ENCODE data around the gene IL12A. TPM values are rescaled to one million over a fixed set of nuclear protein-coding genes. Genes with fewer than 3 reads are reported as not detected.

Gene IL12A
- polyA plus RNA-seq, 2 donors: 4.4 to 7.5 TPM

DNA sequence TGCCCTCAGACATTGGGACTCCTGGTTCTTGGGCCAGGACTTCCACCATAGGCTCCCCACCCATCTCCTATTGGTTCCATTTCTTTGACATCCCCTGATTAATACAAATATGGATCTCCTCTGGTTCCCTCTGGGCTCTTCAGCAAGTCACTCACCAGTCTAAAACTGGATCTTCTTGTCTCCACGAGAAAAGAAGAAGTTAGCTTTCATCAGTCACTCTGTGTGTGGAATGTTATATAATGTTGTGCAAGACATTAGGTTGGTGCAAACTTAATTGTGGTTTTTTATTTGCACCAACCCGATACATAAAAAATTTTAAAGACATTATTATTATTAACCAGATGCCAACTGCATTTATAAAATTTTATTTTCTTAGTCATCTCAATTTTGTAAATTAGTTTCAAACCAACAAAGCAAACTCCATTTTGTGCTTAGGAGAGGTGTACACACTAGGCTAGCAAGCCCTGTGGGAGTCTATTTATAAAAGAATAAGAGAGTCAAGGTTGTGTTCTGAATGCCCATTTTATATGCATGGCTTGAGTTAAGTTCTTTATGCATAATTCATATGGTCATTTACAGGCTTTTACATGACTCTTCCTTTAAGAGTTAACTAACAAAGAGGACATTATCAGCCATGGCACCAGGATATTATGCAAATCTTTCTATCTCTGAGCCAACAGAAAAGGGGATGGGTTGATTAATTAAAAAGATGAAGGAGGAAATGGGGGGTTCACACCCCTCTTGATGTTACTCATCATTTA, 35.1 kb upstream of the IL12A start:
- Histone ChIP-seq H3K4me3 (ENCODE audit: low read depth in 1 of 2, low read length in 2 of 2) (no peak overlapping the region), H3K4me1 (ENCODE audit: control insufficient read depth in 2 of 2, insufficient read depth in 2 of 2, low read length in 1 of 2) (no peaks in the 10 kb centered on the region), H3K27ac (ENCODE audit: low read depth in 2 of 2, low read length in 1 of 2) (no peak overlapping the region), H3K9me3 (ENCODE audit: control insufficient read depth in 2 of 2, insufficient read depth in 1 of 2, low read depth in 1 of 2, low read length in 1 of 2) (no peaks in the 10 kb centered on the region), H3K27me3 (ENCODE audit: control insufficient read depth in 1 of 2, insufficient read depth in 2 of 2, low read length in 2 of 2) (peaks cover 0 to 11% of the 10 kb centered on the region in 2 donors), H3K36me3 (ENCODE audit: control insufficient read depth in 2 of 2, insufficient read depth in 2 of 2, low read length in 1 of 2) (no peaks in the 10 kb centered on the region)
- 72 to 83% methylated on average over 2 of the region's 2 CpGs for WGBS, 2 donors

DNA sequence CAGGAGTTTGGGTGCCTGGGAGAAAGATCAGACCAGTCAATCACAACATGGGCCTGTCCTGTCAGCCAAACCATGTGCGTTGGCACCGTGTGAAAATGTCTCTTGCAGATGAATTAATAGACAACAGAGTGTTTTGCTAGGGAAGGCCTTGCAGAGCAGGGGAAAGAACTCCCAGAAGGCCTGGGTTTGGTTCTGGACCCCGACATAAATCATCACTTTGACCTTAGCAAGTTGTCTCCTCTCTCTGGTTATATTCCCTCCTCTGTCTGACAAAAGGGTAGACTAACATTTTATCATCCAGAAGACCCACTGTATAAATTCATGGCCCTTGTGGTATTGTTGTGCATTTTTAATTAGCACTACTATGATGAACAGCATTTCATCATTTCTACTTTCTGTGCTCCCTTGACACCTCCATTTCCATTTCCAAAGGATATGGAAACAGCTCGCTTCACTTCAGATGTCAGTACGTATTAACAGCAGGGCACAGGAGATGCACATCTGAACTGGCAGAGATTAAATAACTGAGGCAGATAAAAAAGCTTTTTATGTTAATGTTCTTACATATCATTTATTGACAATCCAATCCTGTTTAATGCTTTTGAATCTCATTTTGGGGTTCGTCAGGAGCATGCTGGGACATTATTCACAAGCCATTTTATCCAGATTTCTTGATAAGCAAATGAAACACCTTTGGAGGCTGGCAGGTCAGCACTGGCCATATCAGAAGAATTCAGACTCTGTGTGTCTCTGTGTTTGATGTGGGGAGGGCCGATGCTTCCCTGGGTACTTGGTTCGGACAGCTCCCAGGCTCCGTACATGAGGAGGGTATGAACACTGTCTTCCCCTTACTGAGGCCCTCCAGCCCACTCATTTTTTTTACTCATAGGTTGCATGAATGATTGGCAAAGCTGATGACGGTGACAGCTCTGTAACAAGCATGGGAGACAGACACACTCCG, 28.2 kb upstream of the IL12A start:
- Histone ChIP-seq H3K4me3 (ENCODE audit: low read depth in 1 of 2, low read length in 2 of 2) (no peak overlapping the region), H3K27ac (ENCODE audit: low read depth in 2 of 2, low read length in 1 of 2) (no peak overlapping the region), H3K9me3 (ENCODE audit: control insufficient read depth in 2 of 2, insufficient read depth in 1 of 2, low read depth in 1 of 2, low read length in 1 of 2) (no peaks in the 10 kb centered on the region), H3K36me3 (ENCODE audit: control insufficient read depth in 2 of 2, insufficient read depth in 2 of 2, low read length in 1 of 2) (no peaks in the 10 kb centered on the region), H3K27me3 (ENCODE audit: control insufficient read depth in 1 of 2, insufficient read depth in 2 of 2, low read length in 2 of 2) (no peaks in the 10 kb centered on the region), H3K4me1 (ENCODE audit: control insufficient read depth in 2 of 2, insufficient read depth in 2 of 2, low read length in 1 of 2) (no peaks in the 10 kb centered on the region)
- WGBS, 2 donors: 85 to 88% methylated on average over 11 of the region's 11 CpGs

DNA sequence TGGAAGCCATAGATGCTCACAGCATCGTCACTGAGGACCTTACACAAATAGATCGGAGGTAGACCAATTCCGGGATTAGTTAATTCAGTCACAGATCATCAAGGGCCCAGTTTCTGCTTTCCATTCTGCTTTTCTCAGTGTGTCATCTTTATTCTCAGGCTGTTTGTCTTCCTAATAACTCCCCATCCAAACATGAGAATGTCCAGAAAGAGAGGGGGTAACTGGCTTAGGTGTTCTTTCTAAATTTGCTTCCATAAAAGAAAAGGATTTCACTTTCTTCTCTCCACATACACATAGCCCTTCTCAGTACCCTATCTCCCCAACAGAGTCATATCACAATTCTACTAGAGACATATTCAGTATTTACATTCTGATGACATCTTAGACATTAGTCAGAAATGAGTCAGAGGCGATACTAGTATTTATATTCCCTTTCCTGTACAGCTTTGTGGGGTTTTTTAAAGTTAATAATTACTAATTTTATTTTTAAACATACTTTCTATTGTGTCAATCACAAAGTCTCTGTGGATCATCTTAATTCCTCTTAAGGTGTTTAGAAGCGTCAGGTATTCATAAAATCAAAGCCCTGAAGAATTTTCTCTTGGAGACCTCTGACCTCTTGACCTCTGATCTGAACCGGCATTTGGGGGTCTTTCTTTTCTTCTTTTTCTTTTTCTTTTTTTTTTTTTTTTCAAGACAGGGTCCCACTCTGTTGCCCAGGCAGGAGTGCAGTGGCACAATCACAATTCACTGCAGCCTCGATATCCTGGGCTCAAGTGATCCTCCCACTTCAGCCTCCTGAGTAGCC, 24.3 kb upstream of the IL12A start:
- Histone ChIP-seq H3K9me3 (ENCODE audit: control insufficient read depth in 2 of 2, insufficient read depth in 1 of 2, low read depth in 1 of 2, low read length in 1 of 2) (no peaks in the 10 kb centered on the region), H3K27ac (ENCODE audit: low read depth in 2 of 2, low read length in 1 of 2) (no peak overlapping the region), H3K4me3 (ENCODE audit: low read depth in 1 of 2, low read length in 2 of 2) (no peak overlapping the region), H3K4me1 (ENCODE audit: control insufficient read depth in 2 of 2, insufficient read depth in 2 of 2, low read length in 1 of 2) (no peaks in the 10 kb centered on the region), H3K27me3 (ENCODE audit: control insufficient read depth in 1 of 2, insufficient read depth in 2 of 2, low read length in 2 of 2) (no peaks in the 10 kb centered on the region), H3K36me3 (ENCODE audit: control insufficient read depth in 2 of 2, insufficient read depth in 2 of 2, low read length in 1 of 2) (no peaks in the 10 kb centered on the region)
- WGBS, 2 donors: 72 to 75% methylated on average over 7 of the region's 7 CpGs

DNA sequence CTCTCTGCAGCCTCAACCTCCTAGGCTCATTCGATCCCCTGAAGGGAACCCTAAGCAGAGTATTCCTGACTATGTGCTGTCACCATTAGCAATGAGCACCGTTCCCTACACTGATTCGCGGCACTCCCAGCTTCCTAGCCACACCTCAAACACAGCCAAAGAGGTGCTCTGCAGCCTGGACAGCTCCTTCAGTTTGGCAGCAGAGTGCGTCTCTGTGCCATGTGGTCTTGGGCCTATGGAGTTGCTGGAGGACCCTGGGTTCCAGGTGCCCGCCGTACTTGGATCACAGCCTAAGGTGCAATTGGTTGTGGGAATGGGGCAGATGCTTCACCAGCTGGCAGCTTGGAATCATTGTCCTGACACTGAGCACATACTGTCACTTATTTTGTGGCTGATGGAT, 17.3 kb upstream of the IL12A start:
- H3K9me3 ChIP-seq (ENCODE audit: control insufficient read depth in 2 of 2, insufficient read depth in 1 of 2, low read depth in 1 of 2, low read length in 1 of 2): no peaks in the 10 kb centered on the region
- no peaks in the 10 kb centered on the region for H3K4me1 ChIP-seq (ENCODE audit: control insufficient read depth in 2 of 2, insufficient read depth in 2 of 2, low read length in 1 of 2)
- H3K27ac ChIP-seq (ENCODE audit: low read depth in 2 of 2, low read length in 1 of 2): no peak overlapping the region
- H3K27me3 ChIP-seq (ENCODE audit: control insufficient read depth in 1 of 2, insufficient read depth in 2 of 2, low read length in 2 of 2): no peaks in the 10 kb centered on the region
- no peaks in the 10 kb centered on the region for H3K36me3 ChIP-seq (ENCODE audit: control insufficient read depth in 2 of 2, insufficient read depth in 2 of 2, low read length in 1 of 2)
- H3K4me3 ChIP-seq (ENCODE audit: low read depth in 1 of 2, low read length in 2 of 2): no peak overlapping the region
- WGBS, 2 donors: 81 to 86% methylated on average over 7 of the region's 7 CpGs

DNA sequence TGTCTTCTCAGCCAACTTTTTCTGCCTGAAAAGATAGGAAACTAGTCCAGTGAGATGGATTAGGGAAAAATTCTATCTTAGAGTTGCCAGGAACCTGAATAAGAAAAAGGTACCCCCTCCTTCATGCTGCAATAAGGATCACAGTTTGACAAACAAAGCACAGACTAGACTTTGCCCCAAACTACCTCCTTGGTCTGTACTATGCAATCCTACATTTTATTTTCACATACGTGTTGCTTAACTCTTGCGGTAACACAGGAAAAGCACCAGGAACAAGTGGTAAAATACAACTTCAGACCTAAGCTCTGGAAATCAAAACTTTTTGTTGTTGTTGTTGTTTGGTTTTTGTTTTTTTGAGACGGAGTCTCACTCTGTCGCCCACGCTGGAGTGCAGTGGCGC, 11.3 kb upstream of the IL12A start:
- Histone ChIP-seq H3K27me3 (ENCODE audit: control insufficient read depth in 1 of 2, insufficient read depth in 2 of 2, low read length in 2 of 2) (no peaks in the 10 kb centered on the region), H3K4me3 (ENCODE audit: low read depth in 1 of 2, low read length in 2 of 2) (no peak overlapping the region), H3K36me3 (ENCODE audit: control insufficient read depth in 2 of 2, insufficient read depth in 2 of 2, low read length in 1 of 2) (no peaks in the 10 kb centered on the region), H3K27ac (ENCODE audit: low read depth in 2 of 2, low read length in 1 of 2) (no peak overlapping the region), H3K9me3 (ENCODE audit: control insufficient read depth in 2 of 2, insufficient read depth in 1 of 2, low read depth in 1 of 2, low read length in 1 of 2) (no peaks in the 10 kb centered on the region), H3K4me1 (ENCODE audit: control insufficient read depth in 2 of 2, insufficient read depth in 2 of 2, low read length in 1 of 2) (no peaks in the 10 kb centered on the region)
- WGBS, 2 donors: 90 to 94% methylated on average over 6 of the region's 6 CpGs

DNA sequence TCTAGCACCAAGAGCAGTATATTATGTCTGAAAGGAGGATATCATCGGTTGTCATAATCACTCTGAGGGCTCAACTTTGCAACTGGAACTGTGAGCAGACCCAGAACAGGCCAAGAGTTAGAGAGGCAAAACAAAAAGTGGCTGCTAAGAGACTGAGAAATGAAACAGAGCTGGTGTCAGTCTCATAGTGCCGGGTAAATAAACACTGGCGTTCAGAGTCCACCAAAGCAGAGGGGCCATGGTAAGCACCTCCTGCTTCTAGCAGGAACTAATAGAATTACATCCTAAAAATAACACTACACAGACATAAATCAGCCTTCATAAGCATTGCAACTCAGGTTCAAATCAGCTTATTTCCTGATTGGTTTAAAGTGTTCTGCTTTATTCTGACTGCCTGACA, 10.3 kb upstream of the IL12A start:
- no peaks in the 10 kb centered on the region for H3K27me3 ChIP-seq (ENCODE audit: control insufficient read depth in 1 of 2, insufficient read depth in 2 of 2, low read length in 2 of 2)
- no peaks in the 10 kb centered on the region for H3K36me3 ChIP-seq (ENCODE audit: control insufficient read depth in 2 of 2, insufficient read depth in 2 of 2, low read length in 1 of 2)
- no peaks in the 10 kb centered on the region for H3K4me1 ChIP-seq (ENCODE audit: control insufficient read depth in 2 of 2, insufficient read depth in 2 of 2, low read length in 1 of 2)
- 38 to 41% methylated on average over 3 of the region's 3 CpGs for WGBS, 2 donors
- H3K27ac ChIP-seq (ENCODE audit: low read depth in 2 of 2, low read length in 1 of 2): no peak overlapping the region
- no peak overlapping the region for H3K4me3 ChIP-seq (ENCODE audit: low read depth in 1 of 2, low read length in 2 of 2)
- H3K9me3 ChIP-seq (ENCODE audit: control insufficient read depth in 2 of 2, insufficient read depth in 1 of 2, low read depth in 1 of 2, low read length in 1 of 2): no peaks in the 10 kb centered on the region

DNA sequence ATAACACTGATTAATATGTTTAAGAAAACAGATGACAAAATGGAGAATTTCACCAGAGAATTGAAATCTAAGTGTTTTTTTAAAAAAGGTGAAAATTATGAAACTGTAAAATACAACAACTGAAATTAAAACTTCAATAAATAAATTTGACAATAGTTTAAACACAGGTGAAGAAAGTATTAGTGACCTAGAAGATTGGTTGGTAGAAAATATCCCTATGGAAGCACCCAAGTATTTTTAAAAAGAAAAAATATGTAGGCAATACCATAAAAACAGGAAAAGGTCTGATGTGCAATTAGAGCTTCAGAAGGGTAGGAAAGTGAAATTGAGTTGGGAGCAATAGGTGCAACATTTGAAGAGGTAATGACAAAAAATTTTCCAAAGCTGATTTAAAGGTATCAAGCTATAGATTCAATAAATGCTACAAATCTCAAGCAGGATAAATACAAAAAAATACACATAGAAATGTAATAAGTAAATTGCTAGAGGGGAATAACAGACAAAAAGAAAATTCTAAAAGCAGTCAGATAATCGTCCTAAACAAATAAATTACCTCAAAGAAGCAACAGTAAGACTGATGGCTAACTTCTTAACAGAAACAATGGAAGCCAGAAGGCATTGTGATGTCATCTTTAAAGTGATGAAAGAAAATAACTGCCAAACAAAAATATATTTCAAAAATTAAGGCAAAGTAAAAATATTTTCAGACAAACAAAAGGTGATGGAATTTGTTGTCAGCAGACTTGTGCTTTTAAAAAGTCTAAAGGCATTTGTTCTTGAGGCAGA, 9.5 kb upstream of the IL12A start:
- Histone ChIP-seq H3K4me3 (ENCODE audit: low read depth in 1 of 2, low read length in 2 of 2) (no peak overlapping the region), H3K9me3 (ENCODE audit: control insufficient read depth in 2 of 2, insufficient read depth in 1 of 2, low read depth in 1 of 2, low read length in 1 of 2) (no peaks in the 10 kb centered on the region), H3K27me3 (ENCODE audit: control insufficient read depth in 1 of 2, insufficient read depth in 2 of 2, low read length in 2 of 2) (no peaks in the 10 kb centered on the region), H3K4me1 (ENCODE audit: control insufficient read depth in 2 of 2, insufficient read depth in 2 of 2, low read length in 1 of 2) (no peaks in the 10 kb centered on the region), H3K27ac (ENCODE audit: low read depth in 2 of 2, low read length in 1 of 2) (no peak overlapping the region), H3K36me3 (ENCODE audit: control insufficient read depth in 2 of 2, insufficient read depth in 2 of 2, low read length in 1 of 2) (no peaks in the 10 kb centered on the region)
- WGBS, 2 donors: 60 to 62% methylated on average over 1 of the region's 1 CpG

DNA sequence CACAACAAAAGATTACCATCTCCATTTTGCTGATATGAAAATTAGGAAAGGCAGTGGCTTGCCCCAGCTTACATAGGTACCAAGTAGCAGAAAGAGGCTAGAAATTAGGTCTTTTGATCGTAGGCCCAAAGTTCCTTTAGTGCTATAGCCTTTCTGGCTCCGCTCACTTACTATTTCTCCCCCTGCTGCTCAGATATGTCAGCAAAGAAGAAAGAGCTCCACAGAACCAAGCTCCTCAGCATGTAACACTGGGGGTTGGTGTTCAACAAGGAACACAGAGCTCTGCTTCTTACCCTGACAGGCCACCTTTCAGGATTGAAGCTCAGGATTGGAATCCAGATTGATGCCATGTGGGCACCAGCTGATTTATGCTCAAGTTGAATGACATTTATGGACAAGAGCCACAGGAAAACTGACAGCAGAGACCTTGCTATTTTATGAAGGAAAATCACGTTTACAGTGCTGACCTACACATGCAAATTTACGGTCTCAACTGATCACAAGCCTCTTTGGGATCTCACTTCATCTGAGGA, 6.1 kb upstream of the IL12A start:
- Histone ChIP-seq H3K27ac (ENCODE audit: low read depth in 2 of 2, low read length in 1 of 2) (no peak overlapping the region), H3K27me3 (ENCODE audit: control insufficient read depth in 1 of 2, insufficient read depth in 2 of 2, low read length in 2 of 2) (no peaks in the 10 kb centered on the region)
- WGBS, 2 donors: 81 to 83% methylated on average over 4 of the region's 4 CpGs

More for the DNA sequence above, 6.1 kb upstream of the IL12A start:
- Histone ChIP-seq H3K4me3 (ENCODE audit: low read depth in 1 of 2, low read length in 2 of 2) (no peak overlapping the region), H3K4me1 (ENCODE audit: control insufficient read depth in 2 of 2, insufficient read depth in 2 of 2, low read length in 1 of 2) (no peaks in the 10 kb centered on the region), H3K9me3 (ENCODE audit: control insufficient read depth in 2 of 2, insufficient read depth in 1 of 2, low read depth in 1 of 2, low read length in 1 of 2) (no peaks in the 10 kb centered on the region), H3K36me3 (ENCODE audit: control insufficient read depth in 2 of 2, insufficient read depth in 2 of 2, low read length in 1 of 2) (no peaks in the 10 kb centered on the region)

All from esophagus (tissue), 2 donors.